ENCODE results near the gene RPS21.

The RPS21 gene

DNA sequence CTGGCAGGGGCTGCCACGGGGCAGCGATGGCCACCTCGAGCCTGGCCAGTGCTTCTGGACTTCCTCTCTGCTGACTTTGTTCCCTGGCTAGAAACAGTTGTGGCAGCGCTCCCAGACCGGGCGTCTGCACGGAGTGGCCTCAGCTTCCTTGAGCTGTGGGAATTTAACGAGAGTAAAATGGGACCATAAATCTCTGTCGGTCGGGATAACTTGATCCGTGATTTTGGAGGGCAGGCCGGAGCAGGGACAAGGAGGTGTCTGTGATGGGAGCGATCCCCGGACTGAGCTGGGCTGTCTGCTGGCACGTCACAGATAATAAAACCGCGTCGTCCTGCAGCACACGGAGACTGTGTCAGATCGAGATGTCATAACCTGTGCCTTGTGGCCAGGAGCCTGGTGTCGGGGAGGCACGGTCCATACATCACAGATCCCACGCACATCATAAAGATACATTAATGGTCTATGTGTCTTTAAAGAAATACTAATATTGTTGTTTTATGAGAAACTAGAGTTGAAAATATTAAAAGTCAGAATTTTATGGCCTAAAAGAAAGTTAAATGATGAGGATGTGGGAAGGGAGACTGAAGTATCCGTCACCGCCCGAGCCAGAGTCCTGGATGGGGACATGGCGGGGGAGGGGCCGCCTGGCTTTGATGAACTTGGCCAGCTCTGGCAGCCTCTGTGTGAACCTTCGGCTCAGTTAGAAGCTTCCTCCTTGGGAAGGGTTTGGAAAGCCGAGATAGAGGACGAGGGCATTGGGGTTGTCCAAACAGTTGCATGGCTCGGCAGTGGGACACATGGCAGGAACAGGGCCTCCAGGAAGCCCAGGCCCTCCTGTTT is 47.0 kb downstream of the RPS21 start:
- Histone ChIP-seq H3K36me3 (ENCODE audit: control insufficient read depth, insufficient read depth, low read length) (no peaks in the 10 kb centered on the region), H3K4me3 (replicated peaks; ENCODE audit: low read depth, low read length) (no peak overlapping the region), H3K27me3 (replicated peaks; ENCODE audit: control insufficient read depth, insufficient read depth, low read length) (no peaks in the 10 kb centered on the region; the same call in none of the 2 replicates)
- DNase-seq (ENCODE audit: extremely low read depth, insufficient read length): no peak
- TF ChIP-seq, protein P1, sequence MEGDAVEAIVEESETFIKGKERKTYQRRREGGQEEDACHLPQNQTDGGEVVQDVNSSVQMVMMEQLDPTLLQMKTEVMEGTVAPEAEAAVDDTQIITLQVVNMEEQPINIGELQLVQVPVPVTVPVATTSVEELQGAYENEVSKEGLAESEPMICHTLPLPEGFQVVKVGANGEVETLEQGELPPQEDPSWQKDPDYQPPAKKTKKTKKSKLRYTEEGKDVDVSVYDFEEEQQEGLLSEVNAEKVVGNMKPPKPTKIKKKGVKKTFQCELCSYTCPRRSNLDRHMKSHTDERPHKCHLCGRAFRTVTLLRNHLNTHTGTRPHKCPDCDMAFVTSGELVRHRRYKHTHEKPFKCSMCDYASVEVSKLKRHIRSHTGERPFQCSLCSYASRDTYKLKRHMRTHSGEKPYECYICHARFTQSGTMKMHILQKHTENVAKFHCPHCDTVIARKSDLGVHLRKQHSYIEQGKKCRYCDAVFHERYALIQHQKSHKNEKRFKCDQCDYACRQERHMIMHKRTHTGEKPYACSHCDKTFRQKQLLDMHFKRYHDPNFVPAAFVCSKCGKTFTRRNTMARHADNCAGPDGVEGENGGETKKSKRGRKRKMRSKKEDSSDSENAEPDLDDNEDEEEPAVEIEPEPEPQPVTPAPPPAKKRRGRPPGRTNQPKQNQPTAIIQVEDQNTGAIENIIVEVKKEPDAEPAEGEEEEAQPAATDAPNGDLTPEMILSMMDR (IDR thresholded peaks at IDR 0.05; ENCODE audit: insufficient read depth, low read length, poor library complexity, severe bottlenecking): no peak

DNA sequence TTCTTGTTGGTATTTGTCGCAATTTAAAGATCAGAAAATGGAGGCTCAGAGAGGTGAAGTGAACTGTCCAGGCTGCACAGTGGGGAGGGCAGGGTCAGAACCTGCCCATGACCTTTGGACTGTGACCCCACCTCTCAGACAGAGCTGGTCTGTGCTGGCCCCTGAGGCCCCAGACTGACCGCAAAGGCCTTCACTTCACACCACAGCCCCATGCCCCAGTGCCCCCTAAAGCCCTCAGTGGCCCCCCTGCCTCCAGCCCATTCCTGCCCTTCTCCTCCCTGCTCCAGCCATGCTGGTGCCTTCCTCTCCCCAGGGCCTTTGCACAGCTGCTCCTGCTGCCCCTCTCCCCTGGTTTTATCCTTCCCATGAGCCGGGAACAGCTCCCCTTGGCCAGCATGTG is 49.8 kb downstream of the RPS21 start:
- no peaks in the 10 kb centered on the region for H3K36me3 ChIP-seq (ENCODE audit: control insufficient read depth, insufficient read depth, low read length)
- H3K4me3 ChIP-seq (replicated peaks; ENCODE audit: low read depth, low read length): no peak overlapping the region
- TF ChIP-seq, protein P1 (IDR thresholded peaks at IDR 0.05; ENCODE audit: insufficient read depth, low read length, poor library complexity, severe bottlenecking): no peak
- peaks cover 2% of the 10 kb centered on the region for H3K27me3 ChIP-seq (replicated peaks; ENCODE audit: control insufficient read depth, insufficient read depth, low read length)
- no peak for DNase-seq (ENCODE audit: extremely low read depth, insufficient read length)

DNA sequence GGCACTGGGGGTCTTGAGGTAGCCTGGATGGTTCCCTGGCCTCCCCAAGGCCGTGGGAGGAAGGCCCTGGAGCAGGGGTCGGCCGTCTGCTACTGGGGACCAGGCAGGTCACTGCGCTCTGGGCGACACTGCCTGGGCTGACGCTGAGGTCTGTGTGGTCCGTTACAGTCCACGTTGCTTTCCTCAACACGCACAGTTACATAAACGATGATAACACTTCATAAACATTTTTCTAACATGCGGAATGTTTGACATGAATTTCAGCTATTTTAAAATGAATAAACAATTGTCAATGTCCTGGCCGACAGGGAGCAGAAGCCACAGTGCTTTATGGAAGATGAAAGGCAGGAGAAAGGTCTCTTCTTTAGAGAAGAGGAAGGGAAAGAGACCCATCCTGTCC is 50.6 kb downstream of the RPS21 start:
- peaks cover 2% of the 10 kb centered on the region for H3K27me3 ChIP-seq (replicated peaks; ENCODE audit: control insufficient read depth, insufficient read depth, low read length)
- no peaks in the 10 kb centered on the region for H3K36me3 ChIP-seq (ENCODE audit: control insufficient read depth, insufficient read depth, low read length)
- H3K4me3 ChIP-seq (replicated peaks; ENCODE audit: low read depth, low read length): no peak overlapping the region
- TF ChIP-seq, protein P1 (IDR thresholded peaks at IDR 0.05; ENCODE audit: insufficient read depth, low read length, poor library complexity, severe bottlenecking): no peak
- no peak for DNase-seq (ENCODE audit: extremely low read depth, insufficient read length)

DNA sequence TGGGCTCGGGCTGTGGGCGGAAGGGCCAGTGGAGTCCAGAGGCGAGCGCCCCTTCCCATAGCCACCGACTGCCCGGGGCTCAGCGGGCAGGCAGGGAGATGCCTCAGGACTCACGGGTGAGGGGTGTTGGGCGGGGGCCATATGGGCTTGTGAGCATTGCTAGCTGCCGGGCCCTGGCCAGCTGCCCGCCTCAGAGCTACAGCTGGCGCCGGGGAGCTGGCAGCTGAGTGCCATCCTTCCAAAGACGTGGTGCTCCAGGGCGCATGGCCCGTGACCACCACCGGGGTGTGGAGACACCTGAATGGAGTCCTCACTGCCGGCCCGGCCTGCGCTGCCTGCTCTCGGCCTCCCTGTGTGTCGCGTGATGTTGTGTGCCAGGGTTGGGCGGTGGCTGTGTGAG is 51.0 kb downstream of the RPS21 start:
- H3K27me3 ChIP-seq (replicated peaks; ENCODE audit: control insufficient read depth, insufficient read depth, low read length): peaks cover 2% of the 10 kb centered on the region
- TF ChIP-seq, protein P1 (IDR thresholded peaks at IDR 0.05; ENCODE audit: insufficient read depth, low read length, poor library complexity, severe bottlenecking): no peak
- no peaks in the 10 kb centered on the region for H3K36me3 ChIP-seq (ENCODE audit: control insufficient read depth, insufficient read depth, low read length)
- H3K4me3 ChIP-seq (replicated peaks; ENCODE audit: low read depth, low read length): no peak overlapping the region
- no peak for DNase-seq (ENCODE audit: extremely low read depth, insufficient read length)

Measured in GM06990 (cell line).